ENCODE results near the gene MRTFA.

DNA sequence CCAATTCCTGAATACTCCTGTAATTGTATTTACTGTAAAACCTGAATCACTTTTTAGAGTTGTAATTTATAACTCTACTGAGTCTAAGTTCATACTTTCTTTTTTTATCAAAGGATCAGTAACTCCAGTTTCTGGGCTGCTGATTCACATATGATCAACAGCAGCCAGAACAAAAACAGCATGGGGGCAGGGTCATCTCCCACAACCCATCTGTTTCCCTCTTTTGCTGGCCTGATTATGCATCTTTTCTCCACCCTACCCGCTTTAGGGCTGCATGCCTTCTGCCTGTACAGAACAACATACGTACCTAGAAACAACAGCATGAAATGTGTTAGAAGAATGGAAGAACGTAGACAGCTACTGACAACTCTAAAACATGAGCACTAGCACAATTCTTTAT, 76.0 kb downstream of the MRTFA start:
- TF ChIP-seq TAF1 (IDR thresholded peaks at IDR 0.05; ENCODE audit: low read depth, low read length) (no peak), POLR2A (IDR thresholded peaks at IDR 0.05; ENCODE audit: low read depth, low read length) (no peak), POLR2AphosphoS5 (IDR thresholded peaks at IDR 0.05; ENCODE audit: low read depth, low read length) (no peak), SPI1 (IDR thresholded peaks at IDR 0.05; ENCODE audit: low read depth, low read length) (no peak), PAX5 (IDR thresholded peaks at IDR 0.05; ENCODE audit: insufficient read depth, low read length, severe bottlenecking) (no peak)
